Kidney (tissue), 14 donors: Measurements from ENCODE around the gene PSMA5. TPM values are rescaled to one million over a fixed set of nuclear protein-coding genes. Genes with fewer than 3 reads are reported as not detected.

Experiments
- DNase-seq, 5 donors: peaks; one replicate each; pipeline ENCODE4 v3.0.0-alpha.2; 2013 to 2020
- FAIRE-seq: peaks from 2 replicates; lab custom pipeline; 2012; peaks lifted over from hg19 to GRCh38; lab: Jason Lieb, UNC
- H3K27ac ChIP-seq, 2 donors: one replicate each; pipeline ENCODE4 v1.7.0; 2013; ENCODE audit warnings: low read depth in 2 of 2, low read length in 2 of 2, inconsistent platforms in 1 of 2
- H3K27me3 ChIP-seq: one replicate; pipeline ENCODE4 v1.7.1; 2013; ENCODE audit warnings: low read length, inconsistent platforms; ENCODE audit not compliant: control insufficient read depth, insufficient read depth
- H3K36me3 ChIP-seq, 3 donors: one replicate each; pipeline versions ENCODE4 v1.7.0 to v1.7.1; 2013; ENCODE audit warnings: low read length in 3 of 3, control low read depth in 1 of 3, inconsistent platforms in 1 of 3; ENCODE audit not compliant: insufficient read depth in 3 of 3, control insufficient read depth in 2 of 3
- H3K4me1 ChIP-seq, 3 donors: one replicate each; pipeline versions ENCODE4 v1.7.0 to v1.7.1; 2013; ENCODE audit warnings: low read length in 3 of 3, inconsistent platforms in 1 of 3, low read depth in 1 of 3; ENCODE audit not compliant: control insufficient read depth in 2 of 3, insufficient read depth in 2 of 3
- H3K4me3 ChIP-seq, 3 donors: one replicate each; pipeline versions ENCODE4 v1.7.0 to v1.8.1; 2013; ENCODE audit warnings: low read length in 3 of 3, control low read depth in 1 of 3, inconsistent platforms in 1 of 3
- H3K9ac ChIP-seq, 3 donors: one replicate each; pipeline versions ENCODE4 v1.7.0 to v1.7.1; 2013; ENCODE audit warnings: low read length in 3 of 3, control low read depth in 1 of 3, inconsistent platforms in 1 of 3
- H3K9me3 ChIP-seq, 3 donors: one replicate each; pipeline versions ENCODE4 v1.7.0 to v1.7.1; 2013; ENCODE audit warnings: low read length in 3 of 3, control low read depth in 1 of 3, inconsistent platforms in 1 of 3; ENCODE audit not compliant: control insufficient read depth in 2 of 3, insufficient read depth in 1 of 3
- CTCF ChIP-seq: IDR thresholded peaks from 3 replicates; pipeline ENCODE4 v1.5.1; 2012; ENCODE audit warnings: mild to moderate bottlenecking, moderate library complexity, borderline replicate concordance; ENCODE audit not compliant: insufficient read depth; ENCODE audit errors: extremely low read depth
- intact Hi-C: fragments of 100-400 bp; cut with DNase I; formaldehyde crosslinking; loops from one replicate; pipeline ENCODE4 v1.11.1; 2022
- polyA plus RNA-seq: library from polyadenylated mRNA; stranded (reverse); fragments of 350-450 nt; fragmentation: Illumina TruSeq; extraction: RNeasy Lipid Tissue Mini Kit (QIAGEN cat#74804); gene quantifications from one replicate; pipeline ENCODE4 v1.2.3, GENCODE V29; 2014; ENCODE audit warnings: low read depth, low replicate concordance; ENCODE audit not compliant: insufficient read depth
- total RNA-seq: library from RNA; stranded (reverse); fragmentation: NEBNext Ultra II Directional; extraction: Animal tissue kit (Norgen Biotek cat#: 25700); gene quantifications from one replicate; pipeline ENCODE4 v1.2.1, GENCODE V29; 2021
- donor health status: control.
- donor health status: control.
- donor health status: control.
- donor health status: control.
- donor health status: control.
- donor health status: DM: yes; HTN: yes; CAD: no.
- donor health status: Normal renal cell carcinoma (clear cell type).

Gene PSMA5
- total and polyA plus RNA-seq, 2 donors from 2014 or later: 71.4 to 91.1 TPM

- FAIRE-seq (no peak), DNase-seq (no peak)
- intact Hi-C loops: no loop called here
Measured at GRCh38 chr1:109472779-109473178, 46.5 kb upstream of the PSMA5 start.

GRCh38 chr1:109470245-109470644 lies 44.0 kb upstream of the PSMA5 start:
- no peak for TF ChIP-seq CTCF
- Histone ChIP-seq H3K9me3 (no peaks in the 10 kb centered on the region), H3K27me3 (peaks cover 18% of the 10 kb centered on the region), H3K4me3 (no peak overlapping the region), H3K9ac (no peak overlapping the region), H3K36me3 (peaks cover 0 to 6% (median 0%) of the 10 kb centered on the region in 3 donors), H3K4me1 (no peaks in the 10 kb centered on the region), H3K27ac (no peak overlapping the region)
- FAIRE-seq (no peak), DNase-seq (no peak)
- intact Hi-C loops: no loop called here

More at GRCh38 chr1:109472779-109473178, 46.5 kb upstream of the PSMA5 start:
- no peak overlapping the region for H3K4me3 ChIP-seq
- H3K27me3 ChIP-seq: peaks cover 14% of the 10 kb centered on the region
- no peaks in the 10 kb centered on the region for H3K4me1 ChIP-seq
- TF ChIP-seq CTCF: no peak
- no peak overlapping the region for H3K27ac ChIP-seq
- H3K9me3 ChIP-seq: no peaks in the 10 kb centered on the region
- H3K36me3 ChIP-seq: peaks cover 0 to 8% (median 2%) of the 10 kb centered on the region in 3 donors
- no peak overlapping the region for H3K9ac ChIP-seq

GRCh38 chr1:109468903-109469302 lies 42.7 kb upstream of the PSMA5 start:
- no peak for FAIRE-seq

More at GRCh38 chr1:109468903-109469302, 42.7 kb upstream of the PSMA5 start:
- Histone ChIP-seq H3K9me3 (no peaks in the 10 kb centered on the region), H3K4me3 (no peak overlapping the region), H3K27me3 (peaks cover 18% of the 10 kb centered on the region), H3K36me3 (no peaks in the 10 kb centered on the region), H3K27ac (no peak overlapping the region), H3K4me1 (peaks cover 0 to 5% (median 0%) of the 10 kb centered on the region in 3 donors), H3K9ac (no peak overlapping the region)
- no peak for TF ChIP-seq CTCF
- intact Hi-C loops: no loop called here
- no peak for DNase-seq
